Ishikawa (cell line): ENCODE measurements around the gene LRRC28.

Experiments
- EP300 ChIP-seq: IDR thresholded peaks from 2 replicates; pipeline ENCODE4 v1.6.1; 2012; ENCODE audit warnings: borderline replicate concordance
- FOXM1 ChIP-seq: IDR thresholded peaks from 2 replicates; pipeline ENCODE4 v1.6.1; 2012; ENCODE audit warnings: low read depth, borderline replicate concordance
- MAX ChIP-seq: IDR thresholded peaks from 2 replicates; pipeline ENCODE4 v1.6.1; 2012
- NFIC ChIP-seq: IDR thresholded peaks from 2 replicates; pipeline ENCODE4 v1.6.1; 2012
- RAD21 ChIP-seq: IDR thresholded peaks from 2 replicates; pipeline ENCODE4 v1.6.1; 2012; ENCODE audit warnings: low read depth
- TCF12 ChIP-seq: IDR thresholded peaks from 2 replicates; pipeline ENCODE4 v1.6.1; 2012; ENCODE audit warnings: low read depth
- TF ChIP-seq, protein P1 (sequence below): IDR thresholded peaks from 2 replicates; pipeline ENCODE4 v1.6.1; 2012; ENCODE audit warnings: low read depth, mild to moderate bottlenecking

DNA sequence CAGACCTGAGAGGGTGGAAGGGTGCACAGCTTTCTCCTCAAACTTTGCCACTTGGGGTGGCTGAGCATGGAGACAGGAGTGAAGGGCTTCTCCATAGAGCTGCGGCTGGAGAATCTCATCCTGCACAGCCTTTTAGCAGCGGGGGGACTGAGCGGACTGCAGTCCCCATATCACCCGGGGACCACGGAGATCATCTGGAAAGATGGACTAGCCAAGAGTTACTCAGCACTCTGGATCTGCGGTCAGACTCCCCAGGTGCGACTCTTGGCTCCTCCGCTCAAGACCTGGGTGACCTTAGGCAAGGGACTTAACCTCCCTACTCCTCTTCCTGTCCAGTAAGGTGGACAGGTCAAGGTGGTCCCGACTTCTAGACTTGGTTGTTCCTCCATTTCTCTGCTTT lies 188.7 kb downstream of the LRRC28 start:
- TF ChIP-seq NFIC: no peak
- no peak for TF ChIP-seq EP300
- TF ChIP-seq, protein P1, sequence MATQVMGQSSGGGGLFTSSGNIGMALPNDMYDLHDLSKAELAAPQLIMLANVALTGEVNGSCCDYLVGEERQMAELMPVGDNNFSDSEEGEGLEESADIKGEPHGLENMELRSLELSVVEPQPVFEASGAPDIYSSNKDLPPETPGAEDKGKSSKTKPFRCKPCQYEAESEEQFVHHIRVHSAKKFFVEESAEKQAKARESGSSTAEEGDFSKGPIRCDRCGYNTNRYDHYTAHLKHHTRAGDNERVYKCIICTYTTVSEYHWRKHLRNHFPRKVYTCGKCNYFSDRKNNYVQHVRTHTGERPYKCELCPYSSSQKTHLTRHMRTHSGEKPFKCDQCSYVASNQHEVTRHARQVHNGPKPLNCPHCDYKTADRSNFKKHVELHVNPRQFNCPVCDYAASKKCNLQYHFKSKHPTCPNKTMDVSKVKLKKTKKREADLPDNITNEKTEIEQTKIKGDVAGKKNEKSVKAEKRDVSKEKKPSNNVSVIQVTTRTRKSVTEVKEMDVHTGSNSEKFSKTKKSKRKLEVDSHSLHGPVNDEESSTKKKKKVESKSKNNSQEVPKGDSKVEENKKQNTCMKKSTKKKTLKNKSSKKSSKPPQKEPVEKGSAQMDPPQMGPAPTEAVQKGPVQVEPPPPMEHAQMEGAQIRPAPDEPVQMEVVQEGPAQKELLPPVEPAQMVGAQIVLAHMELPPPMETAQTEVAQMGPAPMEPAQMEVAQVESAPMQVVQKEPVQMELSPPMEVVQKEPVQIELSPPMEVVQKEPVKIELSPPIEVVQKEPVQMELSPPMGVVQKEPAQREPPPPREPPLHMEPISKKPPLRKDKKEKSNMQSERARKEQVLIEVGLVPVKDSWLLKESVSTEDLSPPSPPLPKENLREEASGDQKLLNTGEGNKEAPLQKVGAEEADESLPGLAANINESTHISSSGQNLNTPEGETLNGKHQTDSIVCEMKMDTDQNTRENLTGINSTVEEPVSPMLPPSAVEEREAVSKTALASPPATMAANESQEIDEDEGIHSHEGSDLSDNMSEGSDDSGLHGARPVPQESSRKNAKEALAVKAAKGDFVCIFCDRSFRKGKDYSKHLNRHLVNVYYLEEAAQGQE: no peak
- no peak for TF ChIP-seq RAD21
- TF ChIP-seq FOXM1: no peak
- no peak for TF ChIP-seq MAX
- TF ChIP-seq TCF12: no peak
